ENCODE measurements around the gene OR51E2. TPM values are rescaled to one million over a fixed set of nuclear protein-coding genes. Genes with fewer than 3 reads are reported as not detected.
"Not testable (repeated sequence)": the region's sequence is repeated elsewhere in the genome, so short reads cannot be mapped to it uniquely, and the experiment has no call there.

The OR51E2 gene
- total RNA-seq, 1 experiment from 2014 or later = not detected

GRCh38 chr11:4727171-4727570 lies 29.5 kb upstream of the OR51E2 start:
- peaks cover 6% of the 10 kb centered on the region for H3K4me1 Mint-ChIP-seq
- H3K27me3 Mint-ChIP-seq (ENCODE audit: low read depth) = no peaks in the 10 kb centered on the region; the same call in 1 of the 2 replicates
- no peak for TF ChIP-seq RORB (CRISPR knock-in tag; IDR thresholded peaks at IDR 0.05)
- no peak for TF ChIP-seq GABPB1 (CRISPR knock-in tag; IDR thresholded peaks at IDR 0.05)
- TF ChIP-seq, protein P1, sequence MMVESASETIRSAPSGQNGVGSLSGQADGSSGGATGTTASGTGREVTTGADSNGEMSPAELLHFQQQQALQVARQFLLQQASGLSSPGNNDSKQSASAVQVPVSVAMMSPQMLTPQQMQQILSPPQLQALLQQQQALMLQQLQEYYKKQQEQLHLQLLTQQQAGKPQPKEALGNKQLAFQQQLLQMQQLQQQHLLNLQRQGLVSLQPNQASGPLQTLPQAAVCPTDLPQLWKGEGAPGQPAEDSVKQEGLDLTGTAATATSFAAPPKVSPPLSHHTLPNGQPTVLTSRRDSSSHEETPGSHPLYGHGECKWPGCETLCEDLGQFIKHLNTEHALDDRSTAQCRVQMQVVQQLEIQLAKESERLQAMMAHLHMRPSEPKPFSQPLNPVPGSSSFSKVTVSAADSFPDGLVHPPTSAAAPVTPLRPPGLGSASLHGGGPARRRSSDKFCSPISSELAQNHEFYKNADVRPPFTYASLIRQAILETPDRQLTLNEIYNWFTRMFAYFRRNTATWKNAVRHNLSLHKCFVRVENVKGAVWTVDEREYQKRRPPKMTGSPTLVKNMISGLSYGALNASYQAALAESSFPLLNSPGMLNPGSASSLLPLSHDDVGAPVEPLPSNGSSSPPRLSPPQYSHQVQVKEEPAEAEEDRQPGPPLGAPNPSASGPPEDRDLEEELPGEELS (CRISPR knock-in tag; IDR thresholded peaks at IDR 0.05) = no peak

GRCh38 chr11:4722616-4723534 lies 25.2 kb upstream of the OR51E2 start:
- H3K27ac Mint-ChIP-seq; POLR2A ChIA-PET; H3K27me3 Mint-ChIP-seq (ENCODE audit: low read depth); H3K4me3 Mint-ChIP-seq; H3K36me3 Mint-ChIP-seq; ATAC-seq: not testable (repeated sequence)
- H3K4me1 Mint-ChIP-seq = peaks cover 23% of the 10 kb centered on the region
- peak; percentile 44; the same call in 1 of the 2 replicates for TF ChIP-seq CTCF (IDR thresholded peaks at IDR 0.05)
- CTCF ChIA-PET = interaction anchor here (0.7 to 2.7 kb wide), 16 partner anchors 9 to 1024 kb away, joined by 3 to 27 read pairs (median 6); partner anchors contain the start of genes MMP26 and OR51D1
- H3K9me3 Mint-ChIP-seq = peaks cover 11% of the 10 kb centered on the region; the same call in 1 of the 2 replicates
- peak; percentile 74 for DNase-seq (ENCODE audit: low spot score)

More at GRCh38 chr11:4727171-4727570, 29.5 kb upstream of the OR51E2 start:
- POLR2A ChIA-PET = no interaction called here
- no peak overlapping the region for H3K4me3 Mint-ChIP-seq
- no peak for ATAC-seq
- H3K27ac Mint-ChIP-seq = no peak overlapping the region
- peaks cover 4% of the 10 kb centered on the region; the same call in 1 of the 2 replicates for H3K9me3 Mint-ChIP-seq
- DNase-seq (ENCODE audit: low spot score) = no peak
- no peaks in the 10 kb centered on the region for H3K36me3 Mint-ChIP-seq
- CTCF ChIA-PET = interaction anchor here (1.7 kb wide), 1 partner anchor 10 kb away, joined by 3 read pairs; no protein-coding TSS in a partner anchor

GRCh38 chr11:4714300-4714699 lies 16.6 kb upstream of the OR51E2 start:
- Mint-ChIP-seq H3K4me3 (no peak overlapping the region), H3K27me3 (ENCODE audit: low read depth) (no peaks in the 10 kb centered on the region), H3K27ac (no peak overlapping the region), H3K4me1 (peaks cover 30% of the 10 kb centered on the region), H3K9me3 (peaks cover 7% of the 10 kb centered on the region; the same call in 1 of the 2 replicates), H3K36me3 (no peaks in the 10 kb centered on the region)
- no peak for DNase-seq (ENCODE audit: low spot score)
- CTCF ChIA-PET = interaction anchor here (3.5 kb wide), 1 partner anchor 8 kb away, joined by 27 read pairs; no protein-coding TSS in a partner anchor
- POLR2A ChIA-PET = no interaction called here
- no peak for ATAC-seq
- no peak for TF ChIP-seq IRF2 (CRISPR knock-in tag; IDR thresholded peaks at IDR 0.05; ENCODE audit: borderline replicate concordance, low read depth)
- TF ChIP-seq, protein P2, sequence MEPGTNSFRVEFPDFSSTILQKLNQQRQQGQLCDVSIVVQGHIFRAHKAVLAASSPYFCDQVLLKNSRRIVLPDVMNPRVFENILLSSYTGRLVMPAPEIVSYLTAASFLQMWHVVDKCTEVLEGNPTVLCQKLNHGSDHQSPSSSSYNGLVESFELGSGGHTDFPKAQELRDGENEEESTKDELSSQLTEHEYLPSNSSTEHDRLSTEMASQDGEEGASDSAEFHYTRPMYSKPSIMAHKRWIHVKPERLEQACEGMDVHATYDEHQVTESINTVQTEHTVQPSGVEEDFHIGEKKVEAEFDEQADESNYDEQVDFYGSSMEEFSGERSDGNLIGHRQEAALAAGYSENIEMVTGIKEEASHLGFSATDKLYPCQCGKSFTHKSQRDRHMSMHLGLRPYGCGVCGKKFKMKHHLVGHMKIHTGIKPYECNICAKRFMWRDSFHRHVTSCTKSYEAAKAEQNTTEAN (CRISPR knock-in tag; IDR thresholded peaks at IDR 0.05) = no peak
- TF ChIP-seq, protein P3, sequence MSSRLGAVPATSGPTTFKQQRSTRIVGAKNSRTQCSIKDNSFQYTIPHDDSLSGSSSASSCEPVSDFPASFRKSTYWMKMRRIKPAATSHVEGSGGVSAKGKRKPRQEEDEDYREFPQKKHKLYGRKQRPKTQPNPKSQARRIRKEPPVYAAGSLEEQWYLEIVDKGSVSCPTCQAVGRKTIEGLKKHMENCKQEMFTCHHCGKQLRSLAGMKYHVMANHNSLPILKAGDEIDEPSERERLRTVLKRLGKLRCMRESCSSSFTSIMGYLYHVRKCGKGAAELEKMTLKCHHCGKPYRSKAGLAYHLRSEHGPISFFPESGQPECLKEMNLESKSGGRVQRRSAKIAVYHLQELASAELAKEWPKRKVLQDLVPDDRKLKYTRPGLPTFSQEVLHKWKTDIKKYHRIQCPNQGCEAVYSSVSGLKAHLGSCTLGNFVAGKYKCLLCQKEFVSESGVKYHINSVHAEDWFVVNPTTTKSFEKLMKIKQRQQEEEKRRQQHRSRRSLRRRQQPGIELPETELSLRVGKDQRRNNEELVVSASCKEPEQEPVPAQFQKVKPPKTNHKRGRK (CRISPR knock-in tag; IDR thresholded peaks at IDR 0.05; ENCODE audit: borderline replicate concordance) = no peak
- TF ChIP-seq ZNF416 (CRISPR knock-in tag; IDR thresholded peaks at IDR 0.05) = no peak
- no peak for TF ChIP-seq PRRX2 (CRISPR knock-in tag; IDR thresholded peaks at IDR 0.05)
- no peak for TF ChIP-seq CTCF (IDR thresholded peaks at IDR 0.05)
- no peak for TF ChIP-seq NR1H2 (CRISPR knock-in tag; IDR thresholded peaks at IDR 0.05)
- no peak for TF ChIP-seq TEAD1 (CRISPR knock-in tag; IDR thresholded peaks at IDR 0.05)
- TF ChIP-seq JUN (CRISPR knock-in tag; IDR thresholded peaks at IDR 0.05) = no peak
- TF ChIP-seq CREB1 (CRISPR knock-in tag; IDR thresholded peaks at IDR 0.05) = no peak
- TF ChIP-seq SOX15 (CRISPR knock-in tag; IDR thresholded peaks at IDR 0.05) = no peak
- no peak for TF ChIP-seq HMGA2 (CRISPR knock-in tag; IDR thresholded peaks at IDR 0.05)
- no peak for TF ChIP-seq FOXP1 (CRISPR knock-in tag; IDR thresholded peaks at IDR 0.05; ENCODE audit: borderline replicate concordance)
- no peak for TF ChIP-seq GTF2I (CRISPR knock-in tag; conservative IDR thresholded peaks at IDR 0.05)
- TF ChIP-seq FOXJ3 (CRISPR knock-in tag; IDR thresholded peaks at IDR 0.05; ENCODE audit: borderline replicate concordance) = no peak
- TF ChIP-seq, protein P4, sequence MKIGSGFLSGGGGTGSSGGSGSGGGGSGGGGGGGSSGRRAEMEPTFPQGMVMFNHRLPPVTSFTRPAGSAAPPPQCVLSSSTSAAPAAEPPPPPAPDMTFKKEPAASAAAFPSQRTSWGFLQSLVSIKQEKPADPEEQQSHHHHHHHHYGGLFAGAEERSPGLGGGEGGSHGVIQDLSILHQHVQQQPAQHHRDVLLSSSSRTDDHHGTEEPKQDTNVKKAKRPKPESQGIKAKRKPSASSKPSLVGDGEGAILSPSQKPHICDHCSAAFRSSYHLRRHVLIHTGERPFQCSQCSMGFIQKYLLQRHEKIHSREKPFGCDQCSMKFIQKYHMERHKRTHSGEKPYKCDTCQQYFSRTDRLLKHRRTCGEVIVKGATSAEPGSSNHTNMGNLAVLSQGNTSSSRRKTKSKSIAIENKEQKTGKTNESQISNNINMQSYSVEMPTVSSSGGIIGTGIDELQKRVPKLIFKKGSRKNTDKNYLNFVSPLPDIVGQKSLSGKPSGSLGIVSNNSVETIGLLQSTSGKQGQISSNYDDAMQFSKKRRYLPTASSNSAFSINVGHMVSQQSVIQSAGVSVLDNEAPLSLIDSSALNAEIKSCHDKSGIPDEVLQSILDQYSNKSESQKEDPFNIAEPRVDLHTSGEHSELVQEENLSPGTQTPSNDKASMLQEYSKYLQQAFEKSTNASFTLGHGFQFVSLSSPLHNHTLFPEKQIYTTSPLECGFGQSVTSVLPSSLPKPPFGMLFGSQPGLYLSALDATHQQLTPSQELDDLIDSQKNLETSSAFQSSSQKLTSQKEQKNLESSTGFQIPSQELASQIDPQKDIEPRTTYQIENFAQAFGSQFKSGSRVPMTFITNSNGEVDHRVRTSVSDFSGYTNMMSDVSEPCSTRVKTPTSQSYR (CRISPR knock-in tag; IDR thresholded peaks at IDR 0.05) = no peak

Data from WTC11 (cell line).